MM.1S (cell line): ENCODE data around the gene CPB1.

Source experiments
- CTCF ChIP-seq: fragments of 300-600 bp; sonication (generic); IDR thresholded peaks from 2 replicates; pipeline ENCODE4 v1.5.1; 2016; ENCODE audit warnings: antibody characterized with exemption, low read length, mixed read lengths
- EZH2 ChIP-seq: fragments of 300-600 bp; sonication (generic); optimal IDR thresholded peaks from 2 replicates; pipeline ENCODE3; 2017; ENCODE audit warnings: low read depth, mild to moderate bottlenecking, antibody characterized with exemption, low read length, mixed read lengths
- EZH2phosphoT487 ChIP-seq: fragments of 300-600 bp; sonication (generic); IDR thresholded peaks from 2 replicates; pipeline ENCODE4 v1.6.1; 2018; ENCODE audit warnings: antibody characterized with exemption, low read length

- TF ChIP-seq CTCF (no peak), EZH2 (no peak), EZH2phosphoT487 (no peak)
Observed at GRCh38 chr3:148881286-148881685, 53.7 kb downstream of the CPB1 start.
